ENCODE data around the gene ORC4.
"Not testable (repeated sequence)": the region's sequence is repeated elsewhere in the genome, so short reads cannot be mapped to it uniquely, and the experiment has no call there.

The ORC4 gene

GRCh38 chr2:148021059-148021861 lies 723 bp upstream of the ORC4 start, which contains the start of gene MBD5:
Gene MBD5 (plus strand): TSS chr2:148021091.
- Histone ChIP-seq H3K4me3 (ENCODE audit: control insufficient read depth in 1 of 7, extremely low read depth in 1 of 7, insufficient read depth in 4 of 7, low read depth in 2 of 7, low read length in 6 of 7) (peak within 1 kb of the TSS; percentile 78 to 100 (median 96)), H3K27ac (ENCODE audit: insufficient read depth in 1 of 2, low read depth in 1 of 2, low read length in 2 of 2, poor library complexity in 1 of 2, severe bottlenecking in 2 of 2) (peak within 1 kb of the TSS; percentile 86 to 88), H3K4me1 (ENCODE audit: control extremely low read depth in 1 of 4, control insufficient read depth in 4 of 4, insufficient read depth in 4 of 4, low read length in 3 of 4) (peaks cover 9 to 49% (median 30%) of the 10 kb centered on the region in 4 experiments), H3K36me3 (ENCODE audit: control insufficient read depth in 4 of 4, insufficient read depth in 4 of 4, low read length in 3 of 4) (peaks cover 0 to 3% (median 0%) of the 10 kb centered on the region in 4 experiments), H3K27me3 (replicated peaks in 2 of 5; ENCODE audit: control insufficient read depth in 4 of 5, insufficient read depth in 5 of 5, low read length in 4 of 5) (no peaks in the 10 kb centered on the region), H3K9me3 (ENCODE audit: control extremely low read depth in 1 of 5, control insufficient read depth in 4 of 5, insufficient read depth in 2 of 5, low read depth in 1 of 5, low read length in 4 of 5) (no peaks in the 10 kb centered on the region)
- ChIA-PET POLR2A (interaction anchor here (0.6 to 1.0 kb wide), 3 partner anchors 73 to 624 kb away, joined by 3 read pairs; no protein-coding TSS in a partner anchor), CTCF (interaction anchor here (0.9 to 2.4 kb wide), 4 partner anchors 31 to 906 kb away, joined by 3 to 10 read pairs (median 4); no protein-coding TSS in a partner anchor)
- peak; percentile 80 to 93 (median 92) for DNase-seq
- no CpG with 5 or more reads among the region's 11 CpGs for WGBS (ENCODE audit: insufficient coverage)

- no peak for DNase-seq
- Histone ChIP-seq H3K4me3 (ENCODE audit: control insufficient read depth in 1 of 7, extremely low read depth in 1 of 7, insufficient read depth in 4 of 7, low read depth in 2 of 7, low read length in 6 of 7) (no peak overlapping the region), H3K27ac (ENCODE audit: insufficient read depth in 1 of 2, low read depth in 1 of 2, low read length in 2 of 2, poor library complexity in 1 of 2, severe bottlenecking in 2 of 2) (no peak overlapping the region), H3K27me3 (replicated peaks in 2 of 5; ENCODE audit: control insufficient read depth in 4 of 5, insufficient read depth in 5 of 5, low read length in 4 of 5) (no peaks in the 10 kb centered on the region), H3K4me1 (ENCODE audit: control extremely low read depth in 1 of 4, control insufficient read depth in 4 of 4, insufficient read depth in 4 of 4, low read length in 3 of 4) (peaks cover 3 to 14% (median 9%) of the 10 kb centered on the region in 4 experiments), H3K36me3 (ENCODE audit: control insufficient read depth in 4 of 4, insufficient read depth in 4 of 4, low read length in 3 of 4) (peaks cover 0 to 4% (median 0%) of the 10 kb centered on the region in 4 experiments), H3K9me3 (ENCODE audit: control extremely low read depth in 1 of 5, control insufficient read depth in 4 of 5, insufficient read depth in 2 of 5, low read depth in 1 of 5, low read length in 4 of 5) (peaks cover 0 to 6% (median 2%) of the 10 kb centered on the region in 5 experiments)
- CTCF ChIA-PET, result no interaction called here
- POLR2A ChIA-PET, result no interaction called here
- WGBS (ENCODE audit: insufficient coverage), result no CpG with 5 or more reads among the region's 5 CpGs
Observed at GRCh38 chr2:148014616-148015015, 5.9 kb downstream of the ORC4 start.

GRCh38 chr2:148013876-148014275 lies 6.7 kb downstream of the ORC4 start:
- ChIA-PET POLR2A (no interaction called here), CTCF (no interaction called here)
- Histone ChIP-seq H3K4me1 (ENCODE audit: control extremely low read depth in 1 of 4, control insufficient read depth in 4 of 4, insufficient read depth in 4 of 4, low read length in 3 of 4) (peaks cover 0 to 8% (median 3%) of the 10 kb centered on the region in 4 experiments), H3K27ac (ENCODE audit: insufficient read depth in 1 of 2, low read depth in 1 of 2, low read length in 2 of 2, poor library complexity in 1 of 2, severe bottlenecking in 2 of 2) (no peak overlapping the region), H3K9me3 (ENCODE audit: control extremely low read depth in 1 of 5, control insufficient read depth in 4 of 5, insufficient read depth in 2 of 5, low read depth in 1 of 5, low read length in 4 of 5) (peaks cover 0 to 9% (median 3%) of the 10 kb centered on the region in 5 experiments), H3K4me3 (ENCODE audit: control insufficient read depth in 1 of 7, extremely low read depth in 1 of 7, insufficient read depth in 4 of 7, low read depth in 2 of 7, low read length in 6 of 7) (no peak overlapping the region), H3K27me3 (replicated peaks in 2 of 5; ENCODE audit: control insufficient read depth in 4 of 5, insufficient read depth in 5 of 5, low read length in 4 of 5) (no peaks in the 10 kb centered on the region), H3K36me3 (ENCODE audit: control insufficient read depth in 4 of 4, insufficient read depth in 4 of 4, low read length in 3 of 4) (peaks cover 0 to 4% (median 0%) of the 10 kb centered on the region in 4 experiments)
- DNase-seq, result no peak
- 100% methylated on average over 1 of the region's 2 CpGs for WGBS (ENCODE audit: insufficient coverage)

- CTCF ChIA-PET; DNase-seq; H3K4me3 ChIP-seq (ENCODE audit: control insufficient read depth in 1 of 7, extremely low read depth in 1 of 7, insufficient read depth in 4 of 7, low read depth in 2 of 7, low read length in 6 of 7); H3K27me3 ChIP-seq (replicated peaks in 2 of 5; ENCODE audit: control insufficient read depth in 4 of 5, insufficient read depth in 5 of 5, low read length in 4 of 5); POLR2A ChIA-PET; H3K36me3 ChIP-seq (ENCODE audit: control insufficient read depth in 4 of 4, insufficient read depth in 4 of 4, low read length in 3 of 4); H3K4me1 ChIP-seq (ENCODE audit: control extremely low read depth in 1 of 4, control insufficient read depth in 4 of 4, insufficient read depth in 4 of 4, low read length in 3 of 4); H3K27ac ChIP-seq (ENCODE audit: insufficient read depth in 1 of 2, low read depth in 1 of 2, low read length in 2 of 2, poor library complexity in 1 of 2, severe bottlenecking in 2 of 2): not testable (repeated sequence)
- peaks cover 0 to 28% (median 8%) of the 10 kb centered on the region in 5 experiments for H3K9me3 ChIP-seq (ENCODE audit: control extremely low read depth in 1 of 5, control insufficient read depth in 4 of 5, insufficient read depth in 2 of 5, low read depth in 1 of 5, low read length in 4 of 5)
- 97% methylated on average over 7 of the region's 7 CpGs for WGBS (ENCODE audit: insufficient coverage)
Observed at GRCh38 chr2:148008411-148008810, 12.1 kb downstream of the ORC4 start.

GRCh38 chr2:148007219-148007900 lies 13.2 kb downstream of the ORC4 start:
- H3K4me1 ChIP-seq (ENCODE audit: control extremely low read depth in 1 of 4, control insufficient read depth in 4 of 4, insufficient read depth in 4 of 4, low read length in 3 of 4), result no peaks in the 10 kb centered on the region
- H3K36me3 ChIP-seq (ENCODE audit: control insufficient read depth in 4 of 4, insufficient read depth in 4 of 4, low read length in 3 of 4), result peaks cover 2 to 8% (median 4%) of the 10 kb centered on the region in 4 experiments
- H3K27me3 ChIP-seq (replicated peaks in 2 of 5; ENCODE audit: control insufficient read depth in 4 of 5, insufficient read depth in 5 of 5, low read length in 4 of 5), result no peaks in the 10 kb centered on the region
- ChIA-PET POLR2A (no interaction called here), CTCF (no interaction called here)
- H3K27ac ChIP-seq (ENCODE audit: insufficient read depth in 1 of 2, low read depth in 1 of 2, low read length in 2 of 2, poor library complexity in 1 of 2, severe bottlenecking in 2 of 2), result no peak overlapping the region
- DNase-seq, result no peak
- WGBS (ENCODE audit: insufficient coverage), result 100% methylated on average over 3 of the region's 5 CpGs
- H3K9me3 ChIP-seq (ENCODE audit: control extremely low read depth in 1 of 5, control insufficient read depth in 4 of 5, insufficient read depth in 2 of 5, low read depth in 1 of 5, low read length in 4 of 5), result peaks cover 0 to 28% (median 8%) of the 10 kb centered on the region in 5 experiments
- no peak overlapping the region for H3K4me3 ChIP-seq (ENCODE audit: control insufficient read depth in 1 of 7, extremely low read depth in 1 of 7, insufficient read depth in 4 of 7, low read depth in 2 of 7, low read length in 6 of 7)

- no peak for DNase-seq
- Histone ChIP-seq H3K4me3 (ENCODE audit: control insufficient read depth in 1 of 7, extremely low read depth in 1 of 7, insufficient read depth in 4 of 7, low read depth in 2 of 7, low read length in 6 of 7) (no peak overlapping the region), H3K9me3 (ENCODE audit: control extremely low read depth in 1 of 5, control insufficient read depth in 4 of 5, insufficient read depth in 2 of 5, low read depth in 1 of 5, low read length in 4 of 5) (peaks cover 0 to 28% (median 8%) of the 10 kb centered on the region in 5 experiments), H3K27ac (ENCODE audit: insufficient read depth in 1 of 2, low read depth in 1 of 2, low read length in 2 of 2, poor library complexity in 1 of 2, severe bottlenecking in 2 of 2) (no peak overlapping the region), H3K4me1 (ENCODE audit: control extremely low read depth in 1 of 4, control insufficient read depth in 4 of 4, insufficient read depth in 4 of 4, low read length in 3 of 4) (no peaks in the 10 kb centered on the region), H3K27me3 (replicated peaks in 2 of 5; ENCODE audit: control insufficient read depth in 4 of 5, insufficient read depth in 5 of 5, low read length in 4 of 5) (no peaks in the 10 kb centered on the region), H3K36me3 (ENCODE audit: control insufficient read depth in 4 of 4, insufficient read depth in 4 of 4, low read length in 3 of 4) (peaks cover 2 to 8% (median 4%) of the 10 kb centered on the region in 4 experiments)
- ChIA-PET POLR2A (no interaction called here), CTCF (interaction anchor here (1.0 to 1.2 kb wide), 2 partner anchors 10 to 14 kb away, joined by 3 to 4 read pairs; partner anchors contain the start of gene ORC4)
- 100% methylated on average over 2 of the region's 6 CpGs for WGBS (ENCODE audit: insufficient coverage)
Observed at GRCh38 chr2:148006249-148007007, 14.1 kb downstream of the ORC4 start.

Data from common myeloid progenitor, CD34-positive (primary cell).